Fibroblast of lung (primary cell): Measurements from ENCODE around the gene ZNF800.

Source experiments
- CTCF ChIP-seq, 2 donors: IDR thresholded peaks in 1 of 2; conservative IDR thresholded peaks in 1 of 2; 1 replicate in 1 of 2; 2 replicates in 1 of 2; pipeline ENCODE4 v1.5.1; 2011 to 2012; ENCODE audit warnings: low read length in 2 of 2, control low read depth in 1 of 2, inconsistent platforms in 1 of 2, low read depth in 1 of 2, mild to moderate bottlenecking in 1 of 2
- EZH2 ChIP-seq: IDR thresholded peaks from 2 replicates; pipeline ENCODE4 v1.5.1; 2012; ENCODE audit warnings: low read length, control low read depth, mild to moderate bottlenecking; ENCODE audit errors: missing control alignments

GRCh38 chr7:127390817-127391590 is 1.5 kb downstream of the ZNF800 start:
- TF ChIP-seq CTCF (conservative IDR thresholded peaks at IDR 0.05 in 1 of 2, IDR thresholded peaks at IDR 0.05 in 1 of 2; ENCODE audit: low read depth in 1 of 2, low read length in 2 of 2) (no peak), EZH2 (no peak)
